GM13976 (cell line): Measurements from ENCODE around the gene ST3GAL5.

Experiments used
- DNase-seq: peaks from one replicate; pipeline ENCODE4 v3.0.0; 2012; ENCODE audit warnings: low spot score
- CTCF ChIP-seq: IDR thresholded peaks from 2 replicates; pipeline ENCODE4 v1.5.1; 2012; ENCODE audit warnings: borderline replicate concordance, mild to moderate bottlenecking; ENCODE audit not compliant: insufficient read depth; ENCODE audit errors: extremely low read depth, missing control alignments, control extremely low read depth
- in situ Hi-C: fragments of 300-500 bp; cut with MboI; formaldehyde crosslinking; loops from one replicate; pipeline ENCODE4 v1.12.0; 2022; ENCODE audit warnings: low sequenced_read_pairs, mixed read lengths, inconsistent platforms; ENCODE audit not compliant: unreplicated experiment

ST3GAL5 gene

GRCh38 chr2:85871494-85872164, 17.2 kb downstream of the ST3GAL5 start:
- no peak for DNase-seq
- in situ Hi-C loops, result no loop called here
- TF ChIP-seq CTCF, result no peak

- TF ChIP-seq CTCF, result no peak
- in situ Hi-C loops, result no loop called here
- DNase-seq, result no peak
Measured at GRCh38 chr2:85868822-85869221, 20.0 kb downstream of the ST3GAL5 start.

- no peak for DNase-seq
- in situ Hi-C loops, result no loop called here
- TF ChIP-seq CTCF, result no peak
Measured at GRCh38 chr2:85867556-85868292, 21.1 kb downstream of the ST3GAL5 start.

- TF ChIP-seq CTCF, result no peak
- no peak for DNase-seq
- in situ Hi-C loops, result no loop called here
Measured at GRCh38 chr2:85867121-85867520, 21.7 kb downstream of the ST3GAL5 start.

GRCh38 chr2:85866165-85866659, 22.6 kb downstream of the ST3GAL5 start:
- DNase-seq, result no peak
- no peak for TF ChIP-seq CTCF
- in situ Hi-C loops, result no loop called here

GRCh38 chr2:85865539-85866164, 23.1 kb downstream of the ST3GAL5 start:
- in situ Hi-C loops, result no loop called here
- DNase-seq, result peak; percentile 56
- TF ChIP-seq CTCF, result no peak
